Vagina (tissue), 2 donors: ENCODE measurements around the gene BID. TPM values are rescaled to one million over a fixed set of nuclear protein-coding genes. Genes with fewer than 3 reads are reported as not detected.

Experiments
- DNase-seq, 2 donors: peaks; one replicate each; pipeline ENCODE4 v3.0.0-alpha.2; 2017; ENCODE audit errors: extremely low spot score in 2 of 2
- H3K27ac ChIP-seq: fragments of 200-600 bp; sonication (generic); one replicate; pipeline ENCODE4 v1.5.1; 2019
- H3K27me3 ChIP-seq: fragments of 200-600 bp; sonication (generic); one replicate; pipeline ENCODE4 v1.5.1; 2019
- H3K36me3 ChIP-seq, 2 donors: fragments of 200-600 bp; sonication (generic); one replicate each; pipeline ENCODE4 v1.5.1; 2017 to 2019
- H3K4me1 ChIP-seq: fragments of 200-600 bp; sonication (generic); one replicate; pipeline ENCODE4 v1.5.1; 2019
- H3K4me3 ChIP-seq, 2 donors: fragments of 200-600 bp; sonication (generic); 1 replicate in 1 of 2; 2 replicates in 1 of 2; pipeline ENCODE4 v1.5.1; 2016 to 2019
- H3K9me3 ChIP-seq: fragments of 200-600 bp; sonication (generic); one replicate; pipeline ENCODE4 v1.5.1; 2019
- POLR2A ChIP-seq, 2 donors: fragments of 450-650 bp; IDR thresholded peaks; one replicate each; pipeline ENCODE4 v1.6.1; 2017; ENCODE audit warnings: antibody characterized with exemption in 2 of 2, mild to moderate bottlenecking in 2 of 2, moderate library complexity in 2 of 2
- POLR2AphosphoS5 ChIP-seq, 2 donors: sonication (generic); formaldehyde crosslinking; IDR thresholded peaks; one replicate each; pipeline ENCODE4 v1.9.0; 2017; ENCODE audit warnings: antibody characterized with exemption in 2 of 2, mild to moderate bottlenecking in 2 of 2, low read depth in 1 of 2; ENCODE audit not compliant: insufficient read depth in 1 of 2
- intact Hi-C: fragments of 100-400 bp; cut with DNase I; formaldehyde crosslinking; loops from one replicate; pipeline ENCODE4 v1.15.1; 2023
- total RNA-seq: library from RNA; depleted of rRNA; stranded (reverse); fragments of >200 nt; gene quantifications from one replicate; pipeline ENCODE4 v1.2.3, GENCODE V29; 2016
- TF ChIP-seq, protein P1 (sequence below), 3 experiments: fragments of 450-650 bp in 2 of 3; fragments of 200-600 bp in 1 of 3; sonication (generic) in 1 of 3; IDR thresholded peaks; one replicate each; pipeline ENCODE4 v1.5.1; 2017 to 2019; ENCODE audit warnings: antibody characterized with exemption in 3 of 3, mild to moderate bottlenecking in 2 of 3, moderate library complexity in 2 of 3

Gene BID
- total RNA-seq, 1 donor from 2014 or later, result 36.3 TPM

DNA sequence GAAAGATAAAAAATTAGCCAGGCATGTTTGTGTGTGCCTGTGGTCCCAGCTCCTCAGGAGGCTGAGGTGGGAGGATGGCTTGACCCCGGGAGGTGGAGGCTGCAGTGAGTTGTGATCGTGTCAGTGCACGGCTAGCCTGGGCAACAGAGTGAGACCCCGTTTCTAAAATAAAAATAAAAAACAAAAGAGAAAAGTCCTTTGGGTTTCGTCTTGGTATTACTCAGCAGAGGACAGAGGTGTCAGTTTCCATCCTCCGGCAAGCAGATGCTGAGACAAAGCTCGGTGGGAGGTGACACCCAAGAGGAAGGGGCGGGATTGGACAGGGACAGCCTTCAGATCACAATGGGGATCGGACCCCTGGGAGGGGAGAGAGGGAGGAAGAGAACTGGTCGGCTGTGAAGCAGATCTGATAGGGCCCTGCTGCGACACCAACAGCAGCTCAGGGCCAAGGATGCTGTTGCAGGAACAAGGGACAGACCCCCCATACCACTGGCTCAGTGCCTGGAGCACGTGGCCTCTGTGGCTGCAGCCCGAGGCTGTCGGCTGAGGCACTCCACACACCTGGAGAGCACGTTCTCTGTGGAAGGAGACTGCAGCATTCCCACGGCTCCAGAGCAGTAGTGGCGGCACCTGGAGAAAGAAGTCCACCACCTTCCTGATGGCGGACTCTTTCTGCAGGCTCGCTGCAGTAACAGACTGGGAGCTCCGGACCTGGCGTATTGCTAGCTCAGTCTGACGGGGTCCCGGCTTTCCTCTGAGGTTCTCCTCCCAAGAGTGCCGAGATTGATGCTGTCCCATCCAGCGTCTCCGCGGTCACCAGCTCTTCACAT is 5.2 kb upstream of the BID start:
- TF ChIP-seq POLR2A (IDR thresholded peaks at IDR 0.05), result no peak
- Histone ChIP-seq H3K27me3 (no peaks in the 10 kb centered on the region), H3K27ac (no peak overlapping the region), H3K4me3 (no peak overlapping the region), H3K36me3 (no peaks in the 10 kb centered on the region), H3K4me1 (peaks cover 21% of the 10 kb centered on the region), H3K9me3 (no peaks in the 10 kb centered on the region)
- DNase-seq, result no peak
- intact Hi-C loops, result no loop called here

GRCh38 chr22:17778412-17778976 is 4.2 kb upstream of the BID start:
- no peak overlapping the region for H3K4me3 ChIP-seq
- DNase-seq, result no peak
- TF ChIP-seq POLR2A (IDR thresholded peaks at IDR 0.05) (no peak), POLR2AphosphoS5 (IDR thresholded peaks at IDR 0.05; ENCODE audit: insufficient read depth in 1 of 2, low read depth in 1 of 2) (no peak)
- TF ChIP-seq, protein P1, sequence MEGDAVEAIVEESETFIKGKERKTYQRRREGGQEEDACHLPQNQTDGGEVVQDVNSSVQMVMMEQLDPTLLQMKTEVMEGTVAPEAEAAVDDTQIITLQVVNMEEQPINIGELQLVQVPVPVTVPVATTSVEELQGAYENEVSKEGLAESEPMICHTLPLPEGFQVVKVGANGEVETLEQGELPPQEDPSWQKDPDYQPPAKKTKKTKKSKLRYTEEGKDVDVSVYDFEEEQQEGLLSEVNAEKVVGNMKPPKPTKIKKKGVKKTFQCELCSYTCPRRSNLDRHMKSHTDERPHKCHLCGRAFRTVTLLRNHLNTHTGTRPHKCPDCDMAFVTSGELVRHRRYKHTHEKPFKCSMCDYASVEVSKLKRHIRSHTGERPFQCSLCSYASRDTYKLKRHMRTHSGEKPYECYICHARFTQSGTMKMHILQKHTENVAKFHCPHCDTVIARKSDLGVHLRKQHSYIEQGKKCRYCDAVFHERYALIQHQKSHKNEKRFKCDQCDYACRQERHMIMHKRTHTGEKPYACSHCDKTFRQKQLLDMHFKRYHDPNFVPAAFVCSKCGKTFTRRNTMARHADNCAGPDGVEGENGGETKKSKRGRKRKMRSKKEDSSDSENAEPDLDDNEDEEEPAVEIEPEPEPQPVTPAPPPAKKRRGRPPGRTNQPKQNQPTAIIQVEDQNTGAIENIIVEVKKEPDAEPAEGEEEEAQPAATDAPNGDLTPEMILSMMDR (IDR thresholded peaks at IDR 0.05), result no peak
- no peaks in the 10 kb centered on the region for H3K27me3 ChIP-seq
- intact Hi-C loops, result no loop called here
- peaks cover 26% of the 10 kb centered on the region for H3K4me1 ChIP-seq
- H3K36me3 ChIP-seq, result no peaks in the 10 kb centered on the region
- no peak overlapping the region for H3K27ac ChIP-seq
- no peaks in the 10 kb centered on the region for H3K9me3 ChIP-seq

DNA sequence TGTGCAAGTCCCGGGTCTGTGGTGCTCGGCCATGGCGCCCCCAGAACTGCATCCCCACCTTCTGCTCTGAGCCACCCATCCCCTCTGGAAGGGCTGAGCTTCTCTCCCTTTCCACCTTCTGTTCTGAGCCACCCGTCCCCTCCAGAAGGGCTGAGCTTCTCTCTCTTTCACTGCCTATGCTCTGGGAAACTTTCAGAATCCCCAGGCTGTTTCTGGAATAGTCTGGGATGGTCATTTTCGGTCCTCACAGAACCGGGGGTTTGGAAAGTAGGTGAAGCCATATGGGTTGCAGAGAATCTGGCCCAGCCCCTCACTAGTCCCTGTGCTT is 3.4 kb upstream of the BID start:
- Histone ChIP-seq H3K27ac (peak overlapping the region; percentile 26), H3K4me1 (peaks cover 34% of the 10 kb centered on the region), H3K9me3 (no peaks in the 10 kb centered on the region), H3K27me3 (no peaks in the 10 kb centered on the region), H3K4me3 (peak overlapping the region in 1 of 2 donors; percentile 23), H3K36me3 (no peaks in the 10 kb centered on the region)
- DNase-seq, result no peak
- TF ChIP-seq, protein P1 (IDR thresholded peaks at IDR 0.05), result no peak
- TF ChIP-seq POLR2AphosphoS5 (IDR thresholded peaks at IDR 0.05; ENCODE audit: insufficient read depth in 1 of 2, low read depth in 1 of 2) (no peak), POLR2A (IDR thresholded peaks at IDR 0.05) (no peak)
- intact Hi-C loops, result no loop called here

- intact Hi-C loops, result no loop called here
- Histone ChIP-seq H3K27me3 (no peaks in the 10 kb centered on the region), H3K9me3 (no peaks in the 10 kb centered on the region), H3K4me3 (peak overlapping the region in 1 of 2 donors; percentile 23), H3K4me1 (peaks cover 39% of the 10 kb centered on the region), H3K27ac (peak overlapping the region; percentile 26), H3K36me3 (no peaks in the 10 kb centered on the region)
- DNase-seq, result no peak
- TF ChIP-seq POLR2A (IDR thresholded peaks at IDR 0.05), result no peak
- no peak for TF ChIP-seq POLR2AphosphoS5 (IDR thresholded peaks at IDR 0.05; ENCODE audit: insufficient read depth in 1 of 2, low read depth in 1 of 2)
- TF ChIP-seq, protein P1 (IDR thresholded peaks at IDR 0.05), result no peak
Observed at GRCh38 chr22:17777005-17777716, 2.9 kb upstream of the BID start.

GRCh38 chr22:17775781-17776465 is 1.7 kb upstream of the BID start:
- Histone ChIP-seq H3K27ac (no peak overlapping the region), H3K36me3 (no peaks in the 10 kb centered on the region), H3K4me1 (peaks cover 28% of the 10 kb centered on the region), H3K27me3 (no peaks in the 10 kb centered on the region), H3K9me3 (no peaks in the 10 kb centered on the region), H3K4me3 (no peak overlapping the region)
- intact Hi-C loops, result no loop called here
- no peak for DNase-seq
- TF ChIP-seq, protein P1 (IDR thresholded peaks at IDR 0.05), result no peak
- TF ChIP-seq POLR2A (IDR thresholded peaks at IDR 0.05) (no peak), POLR2AphosphoS5 (IDR thresholded peaks at IDR 0.05; ENCODE audit: insufficient read depth in 1 of 2, low read depth in 1 of 2) (no peak)
